Endothelial cell of umbilical vein (primary cell): ENCODE results near the gene MC3R. TPM values are rescaled to one million over a fixed set of nuclear protein-coding genes. Genes with fewer than 3 reads are reported as not detected.

Experiments
- BruUV-seq: library from RNA; stranded (reverse); fragments of 400-500 nt; replicated peaks from 2 replicates; lab custom pipeline; 2021; lab: Mats Ljungman, UMichigan
- CTCF ChIA-PET: fragments of 300-600, 350-600 bp; sonication (Branson Sonifier 250); formaldehyde crosslinking; loops from one replicate; lab custom pipeline; 2021; ENCODE audit warnings: antibody characterized with exemption, inconsistent platforms; lab: Charles Lee
- POLR2A ChIA-PET: fragments of 300-600, 350-600 bp; sonication (Branson Sonifier 250); formaldehyde crosslinking; loops from one replicate; lab custom pipeline; 2021; ENCODE audit warnings: antibody characterized with exemption, inconsistent platforms; lab: Charles Lee
- DNase-seq: peaks from one replicate; pipeline ENCODE4 v3.0.0-alpha.2; 2011; ENCODE audit warnings: low read depth, low spot score
- FAIRE-seq: peaks from 2 replicates; lab custom pipeline; 2011; peaks lifted over from hg19 to GRCh38; lab: Jason Lieb, UNC
- H2AFZ ChIP-seq: 2 replicates; pipeline ENCODE4 v1.6.0; 2012; ENCODE audit warnings: low read depth, low read length, control low read depth, inconsistent platforms
- H3K27ac ChIP-seq: 2 replicates; pipeline ENCODE4 v1.5.1; 2011; ENCODE audit warnings: low read depth, mild to moderate bottlenecking, control low read depth, low read length, moderate library complexity; ENCODE audit not compliant: insufficient read depth
- H3K27me3 ChIP-seq, 2 experiments: 2 replicates each; pipeline versions ENCODE4 v1.6.0 to v1.6.1; 2011; ENCODE audit warnings: low read length in 2 of 2, mixed read lengths in 1 of 2; ENCODE audit not compliant: control insufficient read depth in 2 of 2, insufficient read depth in 2 of 2
- H3K36me3 ChIP-seq, 2 experiments: 2 replicates in 1 of 2; 3 replicates in 1 of 2; pipeline ENCODE4 v1.5.1; 2011; ENCODE audit warnings: low read length in 2 of 2, mild to moderate bottlenecking in 1 of 2, moderate library complexity in 1 of 2; ENCODE audit not compliant: control insufficient read depth in 2 of 2, insufficient read depth in 2 of 2; ENCODE audit errors: extremely low read depth in 1 of 2
- H3K4me1 ChIP-seq: 3 replicates; pipeline ENCODE4 v1.5.1; 2011; ENCODE audit warnings: mild to moderate bottlenecking, low read length; ENCODE audit not compliant: control insufficient read depth, insufficient read depth; ENCODE audit errors: extremely low read depth
- H3K4me2 ChIP-seq: 2 replicates; pipeline ENCODE4 v1.6.1; 2011; ENCODE audit warnings: low read length, control low read depth, mixed read lengths; ENCODE audit not compliant: insufficient read depth
- H3K4me3 ChIP-seq, 3 experiments: fragments of 200-600 bp in 1 of 3; sonication (generic), shearing (Covaris generic) in 1 of 3; replicated peaks in 1 of 3; 2 replicates each; pipeline ENCODE4 v1.5.1; 2011 to 2016; ENCODE audit warnings: control low read depth in 3 of 3, low read length in 3 of 3, mild to moderate bottlenecking in 2 of 3, inconsistent platforms in 1 of 3, low read depth in 1 of 3, moderate library complexity in 1 of 3; ENCODE audit not compliant: insufficient read depth in 1 of 3
- H3K79me2 ChIP-seq: 2 replicates; pipeline ENCODE4 v1.6.0; 2012; ENCODE audit warnings: low read length, inconsistent platforms; ENCODE audit not compliant: control insufficient read depth, insufficient read depth
- H3K9ac ChIP-seq: replicated peaks from 2 replicates; pipeline ENCODE3; 2011; ENCODE audit warnings: low read length, control low read depth; ENCODE audit not compliant: insufficient read depth; ENCODE audit errors: extremely low read depth
- H3K9me1 ChIP-seq: replicated peaks from 3 replicates; pipeline ENCODE4 v1.6.0; 2011; ENCODE audit warnings: mild to moderate bottlenecking, low read length; ENCODE audit not compliant: control insufficient read depth, insufficient read depth; ENCODE audit errors: extremely low read depth
- H3K9me3 ChIP-seq: replicated peaks from 2 replicates; pipeline ENCODE4 v1.5.1; 2012; ENCODE audit warnings: low read length, inconsistent platforms; ENCODE audit not compliant: control insufficient read depth, insufficient read depth
- H4K20me1 ChIP-seq: replicated peaks from 2 replicates; pipeline ENCODE3; 2011; ENCODE audit warnings: mild to moderate bottlenecking, low read length; ENCODE audit not compliant: control insufficient read depth, insufficient read depth; ENCODE audit errors: extremely low read depth
- CTCF ChIP-seq, 2 donors: IDR thresholded peaks; 1 replicate in 1 of 2; 2 replicates in 1 of 2; pipeline ENCODE4 v1.5.1; 2011; ENCODE audit warnings: low read length in 2 of 2, mild to moderate bottlenecking in 2 of 2, moderate library complexity in 2 of 2, control low read depth in 1 of 2, inconsistent platforms in 1 of 2, low read depth in 1 of 2; ENCODE audit not compliant: insufficient read depth in 1 of 2; ENCODE audit errors: extremely low read depth in 1 of 2
- EZH2 ChIP-seq: IDR thresholded peaks from 2 replicates; pipeline ENCODE4 v1.6.1; 2012; ENCODE audit warnings: borderline replicate concordance, low read depth, mild to moderate bottlenecking, moderate library complexity, low read length, inconsistent platforms; ENCODE audit not compliant: severe bottlenecking
- FOS ChIP-seq: IDR thresholded peaks from 2 replicates; pipeline ENCODE4 v1.6.1; 2011; ENCODE audit warnings: mild to moderate bottlenecking, low read length, moderate library complexity, borderline replicate concordance; ENCODE audit not compliant: insufficient read depth
- GATA2 ChIP-seq: IDR thresholded peaks from 2 replicates; pipeline ENCODE4 v1.7.0; 2011; ENCODE audit warnings: low read depth, mild to moderate bottlenecking, moderate library complexity, mixed read lengths, low read length; ENCODE audit not compliant: insufficient read length, insufficient read depth
- JUN ChIP-seq: IDR thresholded peaks from 2 replicates; pipeline ENCODE4 v1.6.1; 2011; ENCODE audit warnings: borderline replicate concordance, low read depth; ENCODE audit not compliant: insufficient read length, insufficient read depth
- MAX ChIP-seq: IDR thresholded peaks from 2 replicates; pipeline ENCODE4 v1.6.1; 2011; ENCODE audit not compliant: insufficient read depth, insufficient read length
- MYC ChIP-seq: IDR thresholded peaks from one replicate; pipeline ENCODE4 v1.6.1; 2011; ENCODE audit warnings: mild to moderate bottlenecking, low read depth, low read length
- POLR2A ChIP-seq: IDR thresholded peaks from 2 replicates; pipeline ENCODE4 v1.6.1; 2012; ENCODE audit warnings: low read depth, mild to moderate bottlenecking, control low read depth, low read length
- POLR2AphosphoS5 ChIP-seq: IDR thresholded peaks from 2 replicates; pipeline ENCODE4 v1.6.1; 2012; ENCODE audit warnings: low read depth, mild to moderate bottlenecking, control low read depth, low read length, moderate library complexity; ENCODE audit not compliant: insufficient read depth
- dilution Hi-C: fragments of 300-500 bp; cut with MboI; formaldehyde crosslinking; loops from one replicate; pipeline ENCODE4 v1.15.0; 2019; ENCODE audit warnings: low sequenced_read_pairs; ENCODE audit not compliant: extremely low pct_ligation_motif_present
- intact Hi-C: fragments of 100-400 bp; cut with micrococcal nuclease; formaldehyde crosslinking; loops from one replicate; pipeline ENCODE4 v1.10.0; 2022
- polyA plus RNA-seq, 4 experiments: library from polyadenylated mRNA; depleted of rRNA in 3 of 4; stranded (reverse) in 3 of 4; unstranded in 1 of 4; fragments of >200 nt; gene quantifications; 2 replicates each; pipeline versions ENCODE4 v1.2.1 to v1.2.3, GENCODE V29; 2011 to 2012; ENCODE audit warnings: missing spikeins in 1 of 4
- total RNA-seq: library from RNA; stranded (reverse); gene quantifications from 2 replicates; pipeline ENCODE4 v1.2.3, GENCODE V29; 2021

The MC3R gene
- total and polyA plus RNA-seq, 2 donors (not counting 3 experiments of a cell fraction or from before 2014, with no cell fraction given), result not detected

DNA sequence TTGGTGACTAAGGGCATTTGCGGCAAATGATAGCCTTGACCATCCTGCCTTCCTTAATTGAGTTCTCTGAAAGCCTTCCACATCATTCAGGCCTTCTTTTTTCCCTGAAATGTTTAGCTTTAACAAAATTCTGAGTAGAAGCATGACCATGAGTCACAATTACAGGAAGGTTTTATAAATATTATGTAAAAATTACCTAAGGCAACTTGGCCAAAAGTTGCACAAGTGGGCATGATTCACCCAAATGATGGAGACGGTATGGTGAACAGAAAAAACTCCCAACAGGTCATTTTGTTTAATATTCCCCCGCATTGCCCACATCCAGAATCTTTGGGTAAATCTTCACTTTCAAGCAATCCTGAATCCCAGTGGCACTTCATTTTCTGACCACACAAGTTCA, 37.0 kb downstream of the MC3R start:
- intact Hi-C loops, result no loop called here
- TF ChIP-seq EZH2 (no peak), MAX (no peak), POLR2A (no peak), CTCF (IDR thresholded peaks at IDR 0.05; ENCODE audit: extremely low read depth in 1 of 2, insufficient read depth in 1 of 2, low read depth in 1 of 2, low read length in 2 of 2) (no peak), MYC (no peak), JUN (no peak), POLR2AphosphoS5 (no peak), FOS (no peak), GATA2 (no peak)

More for the DNA sequence above, 37.0 kb downstream of the MC3R start:
- Histone ChIP-seq H3K27me3 (no peaks in the 10 kb centered on the region), H3K36me3 (no peaks in the 10 kb centered on the region), H4K20me1 (no peaks in the 10 kb centered on the region), H3K9me1 (no peaks in the 10 kb centered on the region), H3K27ac (no peak overlapping the region), H3K79me2 (no peaks in the 10 kb centered on the region), H2AFZ (no peak overlapping the region), H3K9ac (no peak overlapping the region), H3K4me2 (no peak overlapping the region), H3K4me1 (no peaks in the 10 kb centered on the region), H3K9me3 (no peaks in the 10 kb centered on the region), H3K4me3 (no peak overlapping the region)
- no peak for DNase-seq
- dilution Hi-C loops, result no loop called here
- ChIA-PET CTCF (no interaction called here), POLR2A (no interaction called here)
- no TSS peak for BruUV-seq
- FAIRE-seq, result no peak
